ENCODE data around the gene IGF2BP2.

GRCh38 chr3:185646382-185647133 is 178.3 kb downstream of the IGF2BP2 start:
- TF ChIP-seq POLR2A (IDR thresholded peaks at IDR 0.05) (no peak), CTCF (IDR thresholded peaks at IDR 0.05) (no peak), EP300 (IDR thresholded peaks at IDR 0.05) (no peak), POLR2AphosphoS5 (IDR thresholded peaks at IDR 0.05) (no peak)
